Epidermal melanocyte (primary cell): ENCODE results near the gene ZKSCAN4.

Experiments
- DNase-seq: peaks from one replicate; pipeline ENCODE4 v3.0.0; 2011; ENCODE audit warnings: low spot score; ENCODE audit not compliant: insufficient read length

The ZKSCAN4 gene

DNA sequence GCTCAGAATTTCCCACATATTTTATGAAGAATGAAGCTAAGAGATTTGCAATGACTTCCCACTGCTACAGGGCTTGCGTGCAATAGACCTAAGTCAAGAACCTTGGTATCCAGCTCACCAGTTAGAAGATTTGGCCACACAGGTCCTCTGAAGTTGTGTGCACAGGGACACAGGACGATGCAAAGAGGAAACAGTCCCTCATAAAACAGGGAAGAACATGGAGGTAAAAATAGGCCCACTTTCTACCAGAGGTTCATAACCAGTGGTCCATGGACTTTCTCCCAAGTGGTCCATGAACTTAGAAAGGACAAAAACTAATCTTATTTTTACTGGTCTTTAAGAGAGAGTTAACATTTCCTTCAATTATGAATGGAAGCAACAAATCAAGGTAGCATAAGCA, 1.3 kb downstream of the ZKSCAN4 start:
- DNase-seq, result no peak

DNA sequence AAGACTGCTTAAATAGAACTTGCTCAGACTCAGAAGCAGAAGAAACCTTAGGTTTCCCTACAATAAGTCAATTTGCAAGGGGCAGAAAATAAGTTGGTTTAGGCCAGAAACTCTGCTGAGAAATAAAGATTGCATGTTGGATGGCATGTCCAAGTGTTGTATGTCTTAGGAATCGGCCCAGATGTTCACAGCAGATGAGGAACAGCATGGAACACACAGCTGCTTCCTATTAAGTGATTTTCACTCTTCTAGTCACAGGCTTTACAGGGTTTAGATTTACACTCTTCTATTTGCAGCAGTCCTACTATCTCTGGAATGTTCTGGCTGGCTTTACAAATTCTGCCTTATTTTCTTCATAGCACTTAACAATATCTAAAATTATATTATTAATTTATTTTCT, 3.2 kb downstream of the ZKSCAN4 start:
- no peak for DNase-seq

DNA sequence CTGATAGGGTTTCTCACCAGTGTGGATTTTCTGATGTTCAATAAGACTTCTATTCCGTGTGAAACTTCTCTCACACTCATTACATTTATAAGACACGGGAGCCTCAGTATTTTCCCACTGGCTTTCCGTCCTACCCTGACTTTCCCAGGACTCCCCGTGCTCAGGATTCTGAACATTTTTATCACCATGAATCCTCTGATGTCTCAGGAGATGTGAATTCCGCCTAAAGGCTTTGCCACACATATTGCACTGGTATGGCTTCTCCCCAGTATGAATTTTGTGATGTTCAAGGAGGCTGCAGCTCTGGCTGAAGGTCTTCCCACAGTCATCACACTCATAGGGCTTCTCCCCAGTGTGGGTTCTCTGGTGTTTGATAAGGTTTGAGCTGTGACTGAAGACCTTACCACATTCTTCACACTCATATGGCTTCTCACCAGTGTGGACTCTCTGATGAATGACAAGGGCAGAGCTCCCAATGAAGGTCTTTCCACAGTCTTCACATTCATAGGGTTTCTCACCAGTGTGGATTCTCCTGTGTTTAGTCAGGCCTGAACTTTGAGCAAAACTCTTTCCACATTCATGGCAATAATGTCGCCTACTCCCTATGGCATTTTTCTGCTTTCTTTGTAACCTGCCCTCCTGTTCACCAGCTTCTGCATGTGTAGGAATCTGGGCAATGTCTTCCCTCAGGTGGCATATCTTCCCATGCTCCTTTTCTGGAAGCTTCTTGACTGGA, 6.7 kb downstream of the ZKSCAN4 start:
- DNase-seq, result no peak

DNA sequence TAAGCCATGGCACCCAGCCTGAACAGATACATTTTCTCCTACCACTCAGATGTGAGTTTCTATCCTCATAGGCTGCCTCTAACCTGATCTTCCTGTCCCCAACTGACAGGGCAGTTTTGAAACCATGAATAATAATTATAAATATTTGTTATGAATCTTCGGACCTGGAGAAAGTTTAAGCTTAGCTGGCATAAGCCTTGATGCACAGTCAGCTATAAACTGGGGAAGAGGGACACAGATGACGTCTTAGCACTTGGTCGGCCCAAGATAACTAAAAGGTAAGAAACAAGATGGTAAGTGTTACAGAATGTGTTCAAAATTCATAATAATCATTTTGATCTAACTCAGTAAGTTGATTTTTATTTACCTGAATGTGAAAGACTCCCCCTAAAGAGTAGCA, 8.1 kb downstream of the ZKSCAN4 start:
- no peak for DNase-seq

DNA sequence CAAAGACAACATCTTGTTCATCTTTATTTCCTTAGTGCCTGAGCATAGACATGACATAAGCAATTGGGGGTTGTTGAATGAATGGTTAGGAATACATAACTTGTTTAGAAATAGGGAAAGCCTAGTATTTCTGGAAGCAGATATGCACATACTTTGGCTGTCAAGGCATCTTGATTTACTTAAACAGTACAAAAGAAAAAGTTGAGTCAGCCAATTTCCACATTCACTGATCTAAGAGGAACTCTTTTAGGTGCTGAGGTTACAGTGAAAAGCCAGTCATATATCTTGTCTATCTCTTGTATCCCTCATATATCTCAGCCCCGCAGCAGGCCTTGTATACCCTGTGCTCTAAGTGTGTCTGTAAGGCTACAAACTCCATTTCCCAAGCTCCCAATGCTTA, 11.6 kb downstream of the ZKSCAN4 start:
- DNase-seq, result no peak

DNA sequence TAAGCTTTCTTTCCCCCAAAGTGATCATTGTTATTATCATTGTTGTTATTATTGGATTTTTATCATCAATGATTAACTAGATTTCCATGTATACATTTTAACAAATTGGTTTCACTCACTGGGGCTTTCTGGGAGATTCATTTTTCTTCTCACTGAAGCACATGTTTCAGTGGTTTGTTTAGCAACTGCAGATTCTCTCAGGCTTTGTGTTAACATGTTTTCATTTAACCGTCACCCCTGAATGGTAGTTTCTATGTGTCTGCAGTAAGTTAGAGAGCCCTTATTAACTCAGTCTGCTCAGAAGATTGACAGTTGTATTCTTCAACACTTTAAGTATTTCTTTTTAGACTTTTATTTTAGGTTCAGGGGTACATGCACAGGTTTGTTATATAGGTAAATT, 12.4 kb downstream of the ZKSCAN4 start:
- DNase-seq, result no peak

DNA sequence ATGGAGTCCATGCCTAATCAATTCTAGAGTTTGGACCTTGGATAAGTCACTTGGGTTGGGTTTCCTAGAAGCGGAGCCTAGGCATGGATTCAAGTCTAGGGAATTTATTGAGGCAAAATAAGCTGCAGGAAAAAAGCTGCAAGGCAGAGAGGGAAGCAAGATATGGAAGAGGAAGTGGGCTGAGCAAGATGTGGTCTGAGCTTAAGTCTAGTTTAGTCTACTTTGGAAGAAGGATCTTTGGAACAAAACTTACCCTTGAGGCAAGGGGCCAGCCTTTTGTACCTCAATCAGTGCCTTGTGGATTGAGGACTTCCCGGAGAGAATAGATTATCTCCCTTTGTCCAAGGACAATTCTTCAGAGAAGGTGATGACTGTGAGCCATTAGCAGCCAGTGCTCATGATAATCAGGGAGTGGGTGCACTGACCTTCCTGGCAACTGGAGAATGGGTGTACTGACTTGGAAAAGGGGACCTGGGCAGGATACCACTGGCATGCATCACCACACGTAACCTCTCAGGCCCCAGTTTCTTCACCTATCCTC, 16.1 kb downstream of the ZKSCAN4 start:
- DNase-seq, result no peak

DNA sequence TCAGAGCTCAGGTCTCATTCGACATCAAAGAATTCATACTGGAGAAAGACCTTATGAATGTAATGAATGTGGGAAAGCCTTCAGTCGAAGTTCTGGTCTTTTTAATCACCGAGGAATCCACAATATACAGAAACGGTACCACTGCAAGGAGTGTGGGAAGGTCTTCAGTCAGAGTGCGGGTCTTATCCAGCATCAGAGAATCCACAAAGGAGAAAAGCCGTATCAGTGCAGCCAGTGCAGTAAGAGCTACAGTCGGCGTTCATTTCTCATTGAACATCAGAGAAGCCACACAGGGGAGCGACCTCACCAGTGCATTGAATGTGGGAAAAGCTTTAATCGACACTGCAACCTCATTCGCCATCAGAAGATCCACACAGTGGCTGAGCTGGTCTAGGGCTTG, 19.3 kb downstream of the ZKSCAN4 start:
- no peak for DNase-seq

DNA sequence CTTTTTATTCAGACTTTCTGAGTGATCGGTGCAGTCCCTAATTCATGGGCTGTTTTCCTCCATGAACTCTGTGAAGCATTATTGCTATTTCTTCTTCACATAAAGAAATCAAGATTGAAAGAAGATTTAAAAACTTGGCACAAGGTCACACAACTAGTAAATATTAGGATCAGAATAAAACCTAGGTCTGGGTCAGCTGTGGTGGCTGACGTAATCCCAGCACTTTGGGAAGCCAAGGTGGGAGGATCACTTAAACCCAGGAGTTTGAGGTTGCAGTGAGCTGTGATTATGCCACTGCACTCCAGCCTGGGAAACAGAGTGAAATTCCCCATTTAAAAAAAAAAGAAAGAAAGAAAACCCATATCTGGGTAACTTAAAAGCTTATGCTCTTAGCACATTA, 25.6 kb downstream of the ZKSCAN4 start:
- DNase-seq, result no peak

DNA sequence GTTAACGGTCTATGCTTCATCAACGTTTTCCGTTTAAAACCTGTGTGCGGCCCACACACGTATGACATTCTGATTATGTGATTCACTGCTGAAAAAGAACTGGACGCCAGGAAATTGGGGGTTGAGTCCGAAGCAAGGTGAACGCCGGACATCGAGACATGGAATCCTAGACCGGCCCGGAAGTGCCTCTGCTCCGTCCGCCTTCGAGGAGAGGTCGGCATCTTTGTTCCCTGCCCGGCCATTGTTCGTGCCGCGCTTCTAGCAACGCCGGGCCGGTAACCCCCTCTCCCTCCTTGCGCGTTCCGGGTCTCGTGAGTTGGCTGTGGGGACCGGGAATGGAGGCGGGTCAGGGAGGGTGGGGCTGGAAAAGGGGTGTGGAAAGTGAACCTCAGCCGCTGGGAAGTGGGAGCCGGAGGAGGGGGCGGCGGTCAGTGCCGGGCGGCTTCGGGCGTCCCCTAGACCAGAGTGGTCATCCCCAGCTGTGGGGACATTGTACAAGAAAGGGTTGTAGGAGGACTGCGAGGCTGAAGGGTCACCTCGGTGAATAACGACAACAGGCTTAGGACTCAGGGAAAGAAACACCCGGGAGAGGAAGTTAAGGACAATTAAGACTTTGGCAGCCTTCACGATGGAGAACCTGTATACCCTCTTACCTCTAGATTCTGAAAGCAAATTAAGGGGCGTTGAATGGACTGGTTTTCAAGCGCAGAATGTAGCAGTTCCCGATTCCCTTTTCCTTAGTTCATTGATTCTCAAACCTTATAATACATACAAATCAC, 26.8 kb downstream of the ZKSCAN4 start, which contains the start of gene ZSCAN9:
TSS of gene ZSCAN9 (plus strand) at position 220 of the 779 bp plus-strand sequence. CDS start 1,810 bp downstream, outside the sequence.
- peak; percentile 57 for DNase-seq

DNA sequence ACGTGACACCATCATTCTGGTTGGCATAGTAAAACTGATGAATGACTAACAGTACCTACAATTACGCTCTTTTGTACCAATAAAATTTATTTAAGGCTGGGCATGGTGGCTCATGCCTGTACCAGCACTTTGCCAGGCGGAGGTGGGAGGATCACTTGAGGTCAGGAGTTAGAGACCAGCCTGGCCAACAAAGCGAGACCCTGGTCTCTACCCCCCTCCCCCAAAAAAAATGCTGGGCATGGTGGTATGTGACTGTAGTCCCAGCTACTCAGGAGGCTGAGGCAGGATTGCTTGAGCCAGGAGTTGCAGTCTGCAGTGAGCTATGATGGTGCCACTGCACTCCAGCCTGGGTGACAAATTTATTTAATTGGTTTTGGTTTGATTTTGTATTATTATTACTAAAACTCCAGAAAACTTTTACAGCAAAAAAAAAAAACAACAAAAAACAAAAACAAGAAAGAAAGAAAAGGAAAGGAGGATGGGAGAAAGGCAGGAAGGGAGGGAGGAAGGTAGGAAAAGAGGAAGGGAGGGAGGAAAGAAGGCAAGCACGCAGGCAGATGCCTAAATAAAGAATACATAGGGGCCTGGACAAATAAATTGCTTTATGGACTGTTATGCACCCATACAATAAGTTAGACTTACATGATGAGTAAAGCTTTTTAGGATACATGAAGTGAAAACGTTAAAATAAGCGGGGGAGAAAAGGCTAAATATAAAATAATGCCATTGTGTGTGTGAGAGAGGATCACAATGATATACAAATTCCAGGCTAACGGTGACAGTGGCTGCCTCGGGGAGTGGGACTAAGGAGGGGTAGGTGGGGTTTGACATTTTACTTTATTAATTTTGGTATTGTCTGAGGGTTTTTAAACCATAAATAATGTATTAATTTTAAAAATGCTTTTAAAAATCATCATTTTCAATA, 27.7 kb downstream of the ZKSCAN4 start:
- DNase-seq, result no peak

DNA sequence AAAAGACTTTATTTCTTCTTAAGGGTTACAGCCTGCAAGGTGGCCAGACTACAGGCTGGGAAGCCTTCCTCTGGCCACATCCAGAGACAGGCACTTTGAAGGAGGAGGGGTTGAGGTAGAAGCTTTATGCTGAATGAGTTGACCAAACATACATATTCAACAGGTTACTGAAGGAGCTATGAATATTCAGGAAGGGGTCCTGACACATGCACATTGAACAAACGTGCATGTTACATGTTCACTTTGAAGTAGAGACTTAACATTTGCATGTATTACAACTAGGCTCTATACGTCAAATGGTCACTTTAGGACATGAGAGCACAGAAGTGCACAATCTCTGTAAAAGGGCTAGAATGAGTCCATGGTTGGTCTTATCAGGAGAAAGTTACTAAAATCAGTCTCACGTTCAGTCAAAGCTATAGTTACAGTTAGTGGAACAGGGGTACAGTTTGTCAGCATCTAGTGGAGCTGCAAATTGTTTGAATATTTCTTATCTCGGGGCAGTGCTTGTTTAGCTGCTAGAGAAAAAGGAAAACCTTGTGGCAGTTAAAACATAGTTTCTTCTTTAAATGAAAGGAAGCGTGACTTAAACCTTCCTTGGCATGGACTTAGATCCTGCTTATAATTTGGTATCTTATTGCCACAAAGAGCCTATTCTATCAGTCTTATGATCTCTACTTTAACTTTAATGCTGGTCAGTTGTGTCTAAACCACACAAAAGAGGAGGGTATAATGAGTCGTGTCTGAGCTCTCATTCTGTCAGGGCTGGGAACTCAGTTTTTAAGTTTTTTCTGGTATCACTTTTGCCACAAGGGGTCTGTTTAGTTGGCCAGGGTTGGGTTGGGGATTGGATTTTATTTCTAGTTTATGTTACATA, 31.6 kb downstream of the ZKSCAN4 start:
- DNase-seq, result no peak

DNA sequence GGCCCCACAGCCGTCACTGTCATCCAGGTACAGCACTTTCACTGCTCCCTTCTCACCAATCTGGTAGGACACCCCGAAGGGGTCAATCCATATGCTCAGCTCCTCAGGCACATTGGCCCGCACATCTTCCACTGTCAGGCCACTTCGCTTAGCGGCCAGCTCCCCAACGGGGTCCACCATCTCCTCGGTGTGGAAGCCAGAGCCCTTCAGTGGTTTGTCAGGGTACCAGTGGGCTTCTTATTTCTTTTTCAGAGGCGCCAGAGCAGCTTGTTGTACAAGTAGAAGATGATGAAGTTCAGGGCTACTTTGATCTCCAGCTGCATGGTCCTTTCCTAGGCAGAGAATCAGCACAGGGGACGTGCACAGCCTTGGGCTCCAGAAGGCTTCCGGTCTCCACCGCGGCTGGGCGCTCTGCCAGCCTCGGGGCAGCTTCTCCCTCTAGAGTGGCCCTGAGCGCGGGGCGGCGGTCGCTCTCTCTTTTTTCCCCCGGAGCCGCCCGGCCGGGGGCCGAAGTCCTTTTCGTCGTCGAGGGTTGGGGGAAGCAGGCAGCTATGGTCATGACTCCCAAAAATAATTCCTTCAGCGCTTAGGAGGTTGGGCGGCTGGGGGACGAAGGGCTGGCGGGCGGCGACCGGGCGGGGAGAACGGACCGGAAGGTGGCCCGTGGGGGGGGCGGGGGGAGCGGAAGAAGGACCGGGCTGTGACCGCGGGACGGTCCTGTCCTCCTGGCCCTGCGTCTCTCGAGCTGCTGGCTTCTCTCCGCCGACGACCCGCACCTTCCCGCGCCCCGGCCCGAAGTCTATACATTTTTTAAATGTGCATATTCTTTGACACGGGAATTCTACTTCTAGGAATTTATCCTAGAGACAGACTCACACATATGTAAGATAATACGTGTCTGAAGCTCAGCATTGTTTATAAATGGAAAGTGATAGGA, 33.5 kb downstream of the ZKSCAN4 start:
- no peak for DNase-seq

DNA sequence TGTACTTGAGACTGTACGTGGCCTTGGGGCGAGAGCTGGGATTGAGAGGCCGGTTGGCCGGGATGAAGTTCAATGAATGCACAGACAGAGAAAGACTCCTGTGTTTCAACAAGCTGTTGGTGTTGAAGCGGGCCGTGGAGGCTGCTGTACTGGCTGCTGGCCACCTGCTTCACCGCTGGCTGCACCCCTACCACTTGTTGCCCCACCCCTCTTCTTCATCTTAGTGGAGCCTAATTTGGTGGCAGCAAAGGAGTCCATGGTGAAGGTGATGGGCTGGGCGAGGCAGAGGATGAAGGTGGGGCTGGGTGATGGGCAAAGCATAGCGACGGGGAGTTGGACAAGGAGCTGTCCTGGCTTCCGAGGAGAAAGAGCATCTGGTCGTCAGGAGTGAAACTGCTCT, 34.2 kb downstream of the ZKSCAN4 start:
- DNase-seq, result no peak

DNA sequence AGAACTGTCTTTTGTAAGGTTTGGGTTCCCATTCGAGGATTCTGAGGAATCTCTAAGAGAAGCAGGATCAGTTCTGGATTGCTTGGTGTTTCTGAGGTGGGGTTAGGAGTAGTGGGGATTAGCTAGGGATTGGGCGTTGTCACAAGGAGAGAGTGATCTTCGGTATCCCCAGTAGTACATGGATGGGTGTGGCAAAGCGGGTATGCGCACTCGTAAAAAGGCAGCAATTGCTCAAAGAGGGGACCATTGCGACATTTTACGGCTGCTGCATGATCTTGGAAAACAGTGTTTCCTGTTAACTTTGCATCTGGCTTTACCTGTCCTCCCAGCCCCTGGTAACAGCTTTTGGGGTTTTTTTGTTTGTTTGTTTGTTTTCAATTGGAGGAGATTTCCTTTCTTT, 36.6 kb downstream of the ZKSCAN4 start:
- no peak for DNase-seq

DNA sequence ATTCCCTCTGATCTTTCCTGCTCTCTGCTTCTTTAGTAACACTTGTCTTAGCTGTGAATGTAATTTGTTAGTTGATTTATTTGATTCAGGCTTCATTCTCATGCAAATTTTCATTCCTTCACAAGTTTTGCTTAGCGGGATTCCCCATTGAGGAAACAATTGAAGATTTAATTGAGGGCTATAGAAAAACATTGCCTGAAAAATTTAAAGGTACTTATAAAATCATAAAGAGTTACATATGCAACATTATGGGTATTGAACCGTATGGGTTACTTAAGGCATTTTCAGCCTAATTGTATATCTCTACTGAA, 38.9 kb downstream of the ZKSCAN4 start:
- DNase-seq, result no peak

DNA sequence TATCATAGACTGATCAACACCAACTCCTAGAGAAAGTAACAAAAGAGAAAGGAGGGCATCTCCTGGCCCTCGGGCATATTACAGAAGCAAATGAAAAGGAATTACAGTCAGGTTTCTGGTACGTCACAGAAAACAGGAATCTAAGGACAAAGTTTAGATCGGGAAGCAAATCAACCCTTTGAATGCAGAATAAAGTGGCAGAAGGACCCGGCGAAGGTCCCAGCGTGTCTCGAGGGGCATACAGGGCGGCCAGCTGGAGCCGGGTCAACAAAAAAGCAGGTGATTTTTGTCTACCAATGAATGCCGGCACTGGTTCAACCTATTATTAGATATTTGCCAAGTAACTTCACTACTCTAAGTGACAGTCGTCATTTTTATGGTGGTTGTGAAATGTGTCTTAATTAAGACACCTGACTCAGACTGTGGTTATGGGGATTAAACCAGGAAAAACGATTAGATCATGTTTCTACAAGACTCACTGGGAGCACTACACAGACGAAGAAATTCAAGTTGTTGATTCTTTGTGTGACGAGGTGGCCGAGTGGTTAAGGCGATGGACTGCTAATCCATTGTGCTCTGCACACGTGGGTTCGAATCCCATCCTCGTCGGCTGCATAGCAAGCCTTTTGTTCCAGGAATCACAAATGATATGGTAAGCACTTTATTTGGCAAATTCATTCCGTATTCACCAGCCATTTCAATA, 39.4 kb downstream of the ZKSCAN4 start:
- no peak for DNase-seq

DNA sequence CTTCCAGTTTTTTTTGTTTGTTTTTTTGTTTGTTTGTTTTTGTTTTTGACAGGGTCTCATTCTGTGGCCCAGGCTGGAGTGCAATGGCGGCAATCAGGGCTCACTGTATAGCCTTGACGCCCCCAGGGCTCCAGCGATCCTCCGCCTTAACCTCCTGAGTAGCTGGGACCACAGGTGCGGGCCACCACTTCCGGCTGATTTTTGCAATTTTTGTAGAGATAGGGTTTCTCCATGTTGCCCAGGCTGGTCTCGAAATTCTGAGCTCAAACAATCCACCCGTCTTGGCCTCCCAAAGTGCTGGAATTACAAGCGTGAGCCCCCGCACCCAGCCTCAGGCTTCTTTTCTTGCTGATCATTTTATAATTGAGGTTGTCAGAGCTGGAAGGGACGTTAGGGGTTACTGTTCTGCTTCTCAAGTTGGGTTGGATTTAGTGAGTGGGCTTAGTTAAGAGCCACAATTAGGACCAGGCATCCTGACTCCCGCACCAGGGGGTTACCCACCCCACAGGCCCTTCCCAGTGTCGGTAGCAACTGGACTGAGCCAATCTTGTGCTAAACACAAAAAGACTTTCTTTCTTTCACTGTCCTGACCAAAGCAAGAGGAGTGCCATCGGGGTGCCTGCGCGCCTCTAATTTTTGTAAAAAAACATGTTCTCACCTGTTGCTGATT, 40.1 kb downstream of the ZKSCAN4 start:
- DNase-seq, result no peak
